ENCODE measurements around the gene MTERF4. TPM values are rescaled to one million over a fixed set of nuclear protein-coding genes. Genes with fewer than 3 reads are reported as not detected.

Gene MTERF4
- polyA plus RNA-seq, 2 donors, result 21.5 to 32.7 TPM

- peaks cover 0 to 13% of the 10 kb centered on the region in 2 donors for H3K36me3 ChIP-seq (ENCODE audit: control insufficient read depth in 2 of 2, insufficient read depth in 2 of 2, low read length in 1 of 2)
- peaks cover 0 to 14% of the 10 kb centered on the region in 2 donors for H3K4me1 ChIP-seq (ENCODE audit: control insufficient read depth in 2 of 2, insufficient read depth in 2 of 2, low read length in 1 of 2)
- H3K27ac ChIP-seq (ENCODE audit: low read depth in 2 of 2, low read length in 1 of 2), result no peak overlapping the region
- WGBS, 2 donors, result 89 to 93% methylated on average over 21 of the region's 21 CpGs
- H3K4me3 ChIP-seq (ENCODE audit: low read depth in 1 of 2, low read length in 2 of 2), result no peak overlapping the region
- no peaks in the 10 kb centered on the region for H3K27me3 ChIP-seq (ENCODE audit: control insufficient read depth in 1 of 2, insufficient read depth in 2 of 2, low read length in 2 of 2)
- no peaks in the 10 kb centered on the region for H3K9me3 ChIP-seq (ENCODE audit: control insufficient read depth in 2 of 2, insufficient read depth in 1 of 2, low read depth in 1 of 2, low read length in 1 of 2)
Measured at GRCh38 chr2:241067501-241068135, 34.5 kb downstream of the MTERF4 start.

- Histone ChIP-seq H3K36me3 (ENCODE audit: control insufficient read depth in 2 of 2, insufficient read depth in 2 of 2, low read length in 1 of 2) (peaks cover 0 to 13% of the 10 kb centered on the region in 2 donors), H3K4me3 (ENCODE audit: low read depth in 1 of 2, low read length in 2 of 2) (no peak overlapping the region)
Measured at GRCh38 chr2:241066893-241067341, 35.2 kb downstream of the MTERF4 start.

GRCh38 chr2:241066171-241066892 lies 35.8 kb downstream of the MTERF4 start:
- H3K4me1 ChIP-seq (ENCODE audit: control insufficient read depth in 2 of 2, insufficient read depth in 2 of 2, low read length in 1 of 2), result peaks cover 0 to 14% of the 10 kb centered on the region in 2 donors
- peaks cover 0 to 13% of the 10 kb centered on the region in 2 donors for H3K36me3 ChIP-seq (ENCODE audit: control insufficient read depth in 2 of 2, insufficient read depth in 2 of 2, low read length in 1 of 2)
- WGBS, 2 donors, result 92 to 95% methylated on average over 20 to 21 of the region's 21 CpGs
- no peak overlapping the region for H3K27ac ChIP-seq (ENCODE audit: low read depth in 2 of 2, low read length in 1 of 2)
- no peaks in the 10 kb centered on the region for H3K9me3 ChIP-seq (ENCODE audit: control insufficient read depth in 2 of 2, insufficient read depth in 1 of 2, low read depth in 1 of 2, low read length in 1 of 2)
- H3K27me3 ChIP-seq (ENCODE audit: control insufficient read depth in 1 of 2, insufficient read depth in 2 of 2, low read length in 2 of 2), result no peaks in the 10 kb centered on the region
- no peak overlapping the region for H3K4me3 ChIP-seq (ENCODE audit: low read depth in 1 of 2, low read length in 2 of 2)

More at GRCh38 chr2:241066893-241067341, 35.2 kb downstream of the MTERF4 start:
- 82 to 86% methylated on average over 14 to 15 of the region's 15 CpGs for WGBS, 2 donors
- no peak overlapping the region for H3K27ac ChIP-seq (ENCODE audit: low read depth in 2 of 2, low read length in 1 of 2)
- H3K9me3 ChIP-seq (ENCODE audit: control insufficient read depth in 2 of 2, insufficient read depth in 1 of 2, low read depth in 1 of 2, low read length in 1 of 2), result no peaks in the 10 kb centered on the region
- H3K4me1 ChIP-seq (ENCODE audit: control insufficient read depth in 2 of 2, insufficient read depth in 2 of 2, low read length in 1 of 2), result peaks cover 0 to 14% of the 10 kb centered on the region in 2 donors
- no peaks in the 10 kb centered on the region for H3K27me3 ChIP-seq (ENCODE audit: control insufficient read depth in 1 of 2, insufficient read depth in 2 of 2, low read length in 2 of 2)

GRCh38 chr2:241065355-241065803 lies 36.7 kb downstream of the MTERF4 start:
- Histone ChIP-seq H3K36me3 (ENCODE audit: control insufficient read depth in 2 of 2, insufficient read depth in 2 of 2, low read length in 1 of 2) (peaks cover 0 to 8% of the 10 kb centered on the region in 2 donors), H3K4me1 (ENCODE audit: control insufficient read depth in 2 of 2, insufficient read depth in 2 of 2, low read length in 1 of 2) (peaks cover 2 to 14% of the 10 kb centered on the region in 2 donors), H3K27me3 (ENCODE audit: control insufficient read depth in 1 of 2, insufficient read depth in 2 of 2, low read length in 2 of 2) (no peaks in the 10 kb centered on the region), H3K27ac (ENCODE audit: low read depth in 2 of 2, low read length in 1 of 2) (no peak overlapping the region), H3K9me3 (ENCODE audit: control insufficient read depth in 2 of 2, insufficient read depth in 1 of 2, low read depth in 1 of 2, low read length in 1 of 2) (no peaks in the 10 kb centered on the region), H3K4me3 (ENCODE audit: low read depth in 1 of 2, low read length in 2 of 2) (no peak overlapping the region)
- 91% methylated on average over 27 of the region's 27 CpGs for WGBS, 2 donors

- Histone ChIP-seq H3K9me3 (ENCODE audit: control insufficient read depth in 2 of 2, insufficient read depth in 1 of 2, low read depth in 1 of 2, low read length in 1 of 2) (no peaks in the 10 kb centered on the region), H3K27ac (ENCODE audit: low read depth in 2 of 2, low read length in 1 of 2) (no peak overlapping the region), H3K4me3 (ENCODE audit: low read depth in 1 of 2, low read length in 2 of 2) (no peak overlapping the region), H3K36me3 (ENCODE audit: control insufficient read depth in 2 of 2, insufficient read depth in 2 of 2, low read length in 1 of 2) (peaks cover 0 to 8% of the 10 kb centered on the region in 2 donors), H3K4me1 (ENCODE audit: control insufficient read depth in 2 of 2, insufficient read depth in 2 of 2, low read length in 1 of 2) (peaks cover 2 to 14% of the 10 kb centered on the region in 2 donors), H3K27me3 (ENCODE audit: control insufficient read depth in 1 of 2, insufficient read depth in 2 of 2, low read length in 2 of 2) (no peaks in the 10 kb centered on the region)
- 90 to 92% methylated on average over 23 of the region's 23 CpGs for WGBS, 2 donors
Measured at GRCh38 chr2:241064802-241065354, 37.2 kb downstream of the MTERF4 start.

- Histone ChIP-seq H3K4me3 (ENCODE audit: low read depth in 1 of 2, low read length in 2 of 2) (peak overlapping the region; percentile 48 to 60), H3K36me3 (ENCODE audit: control insufficient read depth in 2 of 2, insufficient read depth in 2 of 2, low read length in 1 of 2) (peaks cover 0 to 6% of the 10 kb centered on the region in 2 donors), H3K4me1 (ENCODE audit: control insufficient read depth in 2 of 2, insufficient read depth in 2 of 2, low read length in 1 of 2) (peaks cover 2 to 14% of the 10 kb centered on the region in 2 donors), H3K27ac (ENCODE audit: low read depth in 2 of 2, low read length in 1 of 2) (peak overlapping the region; percentile 56 to 75), H3K9me3 (ENCODE audit: control insufficient read depth in 2 of 2, insufficient read depth in 1 of 2, low read depth in 1 of 2, low read length in 1 of 2) (no peaks in the 10 kb centered on the region), H3K27me3 (ENCODE audit: control insufficient read depth in 1 of 2, insufficient read depth in 2 of 2, low read length in 2 of 2) (no peaks in the 10 kb centered on the region)
- 24 to 29% methylated on average over 31 to 32 of the region's 32 CpGs for WGBS, 2 donors
Measured at GRCh38 chr2:241064008-241064801, 37.9 kb downstream of the MTERF4 start.

- Histone ChIP-seq H3K27ac (ENCODE audit: low read depth in 2 of 2, low read length in 1 of 2) (peak overlapping the region; percentile 56 to 75), H3K27me3 (ENCODE audit: control insufficient read depth in 1 of 2, insufficient read depth in 2 of 2, low read length in 2 of 2) (no peaks in the 10 kb centered on the region), H3K4me1 (ENCODE audit: control insufficient read depth in 2 of 2, insufficient read depth in 2 of 2, low read length in 1 of 2) (peaks cover 2 to 14% of the 10 kb centered on the region in 2 donors), H3K4me3 (ENCODE audit: low read depth in 1 of 2, low read length in 2 of 2) (peak overlapping the region; percentile 48 to 60), H3K36me3 (ENCODE audit: control insufficient read depth in 2 of 2, insufficient read depth in 2 of 2, low read length in 1 of 2) (peaks cover 0 to 3% of the 10 kb centered on the region in 2 donors), H3K9me3 (ENCODE audit: control insufficient read depth in 2 of 2, insufficient read depth in 1 of 2, low read depth in 1 of 2, low read length in 1 of 2) (no peaks in the 10 kb centered on the region)
- 20 to 41% methylated on average over 4 to 8 of the region's 8 CpGs for WGBS, 2 donors
Measured at GRCh38 chr2:241063587-241063986, 38.5 kb downstream of the MTERF4 start.

- H3K4me3 ChIP-seq (ENCODE audit: low read depth in 1 of 2, low read length in 2 of 2), result peak overlapping the region; percentile 48 to 60
- 45 to 46% methylated on average over 13 of the region's 13 CpGs for WGBS, 2 donors
- H3K36me3 ChIP-seq (ENCODE audit: control insufficient read depth in 2 of 2, insufficient read depth in 2 of 2, low read length in 1 of 2), result peaks cover 0 to 3% of the 10 kb centered on the region in 2 donors
- H3K27me3 ChIP-seq (ENCODE audit: control insufficient read depth in 1 of 2, insufficient read depth in 2 of 2, low read length in 2 of 2), result no peaks in the 10 kb centered on the region
- H3K27ac ChIP-seq (ENCODE audit: low read depth in 2 of 2, low read length in 1 of 2), result peak overlapping the region; percentile 75 to 79
- H3K9me3 ChIP-seq (ENCODE audit: control insufficient read depth in 2 of 2, insufficient read depth in 1 of 2, low read depth in 1 of 2, low read length in 1 of 2), result no peaks in the 10 kb centered on the region
- peaks cover 2 to 14% of the 10 kb centered on the region in 2 donors for H3K4me1 ChIP-seq (ENCODE audit: control insufficient read depth in 2 of 2, insufficient read depth in 2 of 2, low read length in 1 of 2)
Measured at GRCh38 chr2:241063093-241063551, 39.0 kb downstream of the MTERF4 start.

Data from esophagus (tissue), 2 donors.